HG03039 (cell line): ENCODE measurements around the gene ISCU.

Experiments
- ATAC-seq: cut with Tn5 transposase; IDR thresholded peaks from one replicate; pipeline ENCODE4 v1.9.1; 2021; ENCODE audit warnings: mild to moderate bottlenecking, moderate library complexity; ENCODE audit not compliant: unreplicated experiment

Gene ISCU

GRCh38 chr12:108602209-108602705 is 39.9 kb downstream of the ISCU start:
- ATAC-seq, result no peak

- no peak for ATAC-seq
These were observed 40.7 kb downstream of the ISCU start for GRCh38 chr12:108602976-108603704.

- no peak for ATAC-seq
These were observed 41.3 kb downstream of the ISCU start for GRCh38 chr12:108603743-108604142.

- ATAC-seq, result no peak
These were observed 42.0 kb downstream of the ISCU start for GRCh38 chr12:108604208-108604941.

GRCh38 chr12:108605000-108605689 is 42.7 kb downstream of the ISCU start:
- no peak for ATAC-seq

- ATAC-seq, result no peak
These were observed 43.5 kb downstream of the ISCU start for GRCh38 chr12:108605690-108606406.

GRCh38 chr12:108606492-108606891 is 44.1 kb downstream of the ISCU start:
- no peak for ATAC-seq

- no peak for ATAC-seq
These were observed 45.7 kb downstream of the ISCU start for GRCh38 chr12:108607981-108608600.

- ATAC-seq, result no peak
These were observed 46.2 kb downstream of the ISCU start for GRCh38 chr12:108608616-108609015.

GRCh38 chr12:108609537-108610335 is 47.3 kb downstream of the ISCU start:
- no peak for ATAC-seq

GRCh38 chr12:108610336-108610815 is 48.0 kb downstream of the ISCU start:
- ATAC-seq, result no peak

GRCh38 chr12:108610856-108611605 is 48.6 kb downstream of the ISCU start:
- ATAC-seq, result no peak

- no peak for ATAC-seq
These were observed 49.6 kb downstream of the ISCU start for GRCh38 chr12:108611884-108612415.

GRCh38 chr12:108612788-108613282 is 50.4 kb downstream of the ISCU start:
- no peak for ATAC-seq

GRCh38 chr12:108613548-108613947 is 51.2 kb downstream of the ISCU start:
- no peak for ATAC-seq

- ATAC-seq, result no peak
These were observed 51.6 kb downstream of the ISCU start for GRCh38 chr12:108614041-108614440.

- no peak for ATAC-seq
These were observed 52.2 kb downstream of the ISCU start for GRCh38 chr12:108614639-108615038.

- ATAC-seq, result no peak
These were observed 53.5 kb downstream of the ISCU start for GRCh38 chr12:108615918-108616317.
